Cardiac septum (tissue), 1 donor: Measurements from ENCODE around the gene PCYOX1L. TPM values are rescaled to one million over a fixed set of nuclear protein-coding genes. Genes with fewer than 3 reads are reported as not detected.
A peak's percentile ranks its signal among the peaks of the same experiment; 100 is the strongest.

ENCODE experiments used
- DNase-seq: peaks from one replicate; pipeline ENCODE4 v3.0.0-alpha.2; 2020; ENCODE audit warnings: low spot score
- intact Hi-C: fragments of 100-400 bp; cut with DNase I; formaldehyde crosslinking; loops from one replicate; pipeline ENCODE4 v1.14.0; 2022
- total RNA-seq: library from RNA; stranded (reverse); fragmentation: NEBNext Ultra II Directional; extraction: Animal tissue kit (Norgen Biotek cat#: 25700); gene quantifications from one replicate; pipeline ENCODE4 v1.2.1, GENCODE V29; 2021
- donor health status: DM: no; HTN: no; CAD: no.

Gene PCYOX1L
- total RNA-seq, 1 donor from 2014 or later = 4.3 TPM

- DNase-seq = no peak
- intact Hi-C loops = no loop called here
These were observed 55.8 kb downstream of the PCYOX1L start for GRCh38 chr5:149413477-149414210.

- DNase-seq = peak; percentile 78
- intact Hi-C loops = no loop called here
These were observed 56.7 kb downstream of the PCYOX1L start for GRCh38 chr5:149414405-149415065.

GRCh38 chr5:149415066-149415967, 57.5 kb downstream of the PCYOX1L start:
- DNase-seq = no peak
- intact Hi-C loops = no loop called here

GRCh38 chr5:149416987-149417710, 59.3 kb downstream of the PCYOX1L start:
- no peak for DNase-seq
- intact Hi-C loops = no loop called here

- intact Hi-C loops = no loop called here
These were observed 60.0 kb downstream of the PCYOX1L start for GRCh38 chr5:149417711-149418368.

GRCh38 chr5:149418910-149419531, 61.2 kb downstream of the PCYOX1L start:
- intact Hi-C loops = no loop called here
- DNase-seq = no peak

More at GRCh38 chr5:149417711-149418368, 60.0 kb downstream of the PCYOX1L start:
- DNase-seq = no peak

Other genes starting within 250 kb of the PCYOX1L start
- gene ABLIM3, start 216.6 kb upstream of the PCYOX1L start, total RNA-seq = 118 TPM
- gene AFAP1L1, start 86.2 kb upstream of the PCYOX1L start, total RNA-seq = 55.2 TPM
- 11.0 TPM for gene GRPEL2, start 12.5 kb upstream of the PCYOX1L start, total RNA-seq
- not detected for gene IL17B, start 21.2 kb downstream of the PCYOX1L start, total RNA-seq
- gene CSNK1A1, start 193.4 kb downstream of the PCYOX1L start, total RNA-seq = 206 TPM
- 15.8 TPM for gene ARHGEF37, start 223.5 kb downstream of the PCYOX1L start, total RNA-seq